ENCODE results near the gene FBXO8. TPM values are rescaled to one million over a fixed set of nuclear protein-coding genes. Genes with fewer than 3 reads are reported as not detected.

Gene FBXO8
- total and polyA plus RNA-seq, 10 donors: 9.7 to 38.4 (median 26.8) TPM

GRCh38 chr4:174312993-174313392 lies 29.5 kb upstream of the FBXO8 start:
- no peak overlapping the region for H3K4me3 ChIP-seq
- DNase-seq: no peak
- intact Hi-C loops (cut with DNase I; ENCODE audit: low total_unique reads): no loop called here
- H3K27ac ChIP-seq: no peak overlapping the region
- 87 to 94% (median 89%) methylated on average over 3 of the region's 3 CpGs for WGBS, 5 donors
- no peaks in the 10 kb centered on the region for H3K9me3 ChIP-seq
- no peaks in the 10 kb centered on the region for H3K27me3 ChIP-seq (replicated peaks in 1 of 7)
- peaks cover 0 to 92% (median 26%) of the 10 kb centered on the region in 6 donors for H3K36me3 ChIP-seq
- H3K4me1 ChIP-seq: no peaks in the 10 kb centered on the region
- no peak for TF ChIP-seq POLR2AphosphoS5 (IDR thresholded peaks at IDR 0.05)
- TF ChIP-seq, protein P1, sequence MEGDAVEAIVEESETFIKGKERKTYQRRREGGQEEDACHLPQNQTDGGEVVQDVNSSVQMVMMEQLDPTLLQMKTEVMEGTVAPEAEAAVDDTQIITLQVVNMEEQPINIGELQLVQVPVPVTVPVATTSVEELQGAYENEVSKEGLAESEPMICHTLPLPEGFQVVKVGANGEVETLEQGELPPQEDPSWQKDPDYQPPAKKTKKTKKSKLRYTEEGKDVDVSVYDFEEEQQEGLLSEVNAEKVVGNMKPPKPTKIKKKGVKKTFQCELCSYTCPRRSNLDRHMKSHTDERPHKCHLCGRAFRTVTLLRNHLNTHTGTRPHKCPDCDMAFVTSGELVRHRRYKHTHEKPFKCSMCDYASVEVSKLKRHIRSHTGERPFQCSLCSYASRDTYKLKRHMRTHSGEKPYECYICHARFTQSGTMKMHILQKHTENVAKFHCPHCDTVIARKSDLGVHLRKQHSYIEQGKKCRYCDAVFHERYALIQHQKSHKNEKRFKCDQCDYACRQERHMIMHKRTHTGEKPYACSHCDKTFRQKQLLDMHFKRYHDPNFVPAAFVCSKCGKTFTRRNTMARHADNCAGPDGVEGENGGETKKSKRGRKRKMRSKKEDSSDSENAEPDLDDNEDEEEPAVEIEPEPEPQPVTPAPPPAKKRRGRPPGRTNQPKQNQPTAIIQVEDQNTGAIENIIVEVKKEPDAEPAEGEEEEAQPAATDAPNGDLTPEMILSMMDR (IDR thresholded peaks at IDR 0.05 in 8 of 11, conservative IDR thresholded peaks at IDR 0.05 in 3 of 11): no peak
- TF ChIP-seq POLR2A (IDR thresholded peaks at IDR 0.05): no peak

DNA sequence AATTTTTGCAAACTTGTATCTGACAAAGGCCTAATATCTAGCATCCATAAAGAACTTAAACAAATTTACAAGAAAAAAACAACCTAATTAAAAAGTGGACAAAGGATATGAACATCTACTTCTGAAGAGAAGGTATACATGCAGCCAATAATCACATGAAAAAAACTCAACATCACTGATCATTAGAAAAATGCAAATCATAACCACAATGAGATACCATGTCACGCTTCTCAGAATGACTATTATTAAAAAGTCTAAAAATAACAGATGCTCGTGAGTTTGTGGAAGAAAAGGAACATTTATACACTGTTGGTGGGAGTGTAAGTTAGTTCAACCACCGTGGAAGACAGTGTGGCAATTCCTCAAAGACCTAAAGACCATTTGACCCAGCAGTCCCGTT lies 24.2 kb upstream of the FBXO8 start:
- no peaks in the 10 kb centered on the region for H3K9me3 ChIP-seq
- no peak for TF ChIP-seq POLR2A (IDR thresholded peaks at IDR 0.05)
- TF ChIP-seq, protein P1 (IDR thresholded peaks at IDR 0.05 in 8 of 11, conservative IDR thresholded peaks at IDR 0.05 in 3 of 11): no peak
- H3K36me3 ChIP-seq: peaks cover 0 to 100% (median 44%) of the 10 kb centered on the region in 6 donors
- intact Hi-C loops (cut with DNase I; ENCODE audit: low total_unique reads): loop anchor here (10.0 kb wide), 1 partner anchor 83 kb away; no protein-coding TSS in a partner anchor
- H3K27ac ChIP-seq: no peak overlapping the region
- H3K4me1 ChIP-seq: no peaks in the 10 kb centered on the region
- DNase-seq: no peak
- WGBS, 5 donors: 78 to 93% (median 86%) methylated on average over 4 of the region's 4 CpGs
- no peaks in the 10 kb centered on the region for H3K27me3 ChIP-seq (replicated peaks in 1 of 7)
- H3K4me3 ChIP-seq: no peak overlapping the region

DNA sequence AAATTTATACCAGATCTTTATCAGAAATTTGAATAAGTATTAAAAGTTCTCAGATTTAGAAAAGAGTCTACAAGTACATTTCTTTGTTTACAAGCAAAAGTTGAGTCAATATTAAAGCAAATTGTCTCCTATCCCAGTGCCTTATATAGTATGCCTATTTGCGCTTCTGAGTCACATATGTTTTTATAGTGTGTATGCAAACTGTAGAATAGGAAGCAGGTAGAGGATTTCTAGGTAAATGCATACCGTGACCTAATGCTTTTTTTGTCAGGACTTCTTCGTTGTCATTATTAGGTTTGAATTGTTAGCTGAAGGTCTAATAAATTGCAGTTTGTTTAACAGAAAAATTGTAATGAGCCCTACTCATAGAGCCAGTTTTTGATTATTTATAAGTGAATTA lies 22.5 kb upstream of the FBXO8 start:
- no peaks in the 10 kb centered on the region for H3K27me3 ChIP-seq (replicated peaks in 1 of 7)
- no peak for DNase-seq
- no peak overlapping the region for H3K4me3 ChIP-seq
- H3K9me3 ChIP-seq: no peaks in the 10 kb centered on the region
- peaks cover 0 to 100% (median 36%) of the 10 kb centered on the region in 6 donors for H3K36me3 ChIP-seq
- no peaks in the 10 kb centered on the region for H3K4me1 ChIP-seq
- H3K27ac ChIP-seq: no peak overlapping the region
- TF ChIP-seq POLR2AphosphoS5 (IDR thresholded peaks at IDR 0.05) (no peak), POLR2A (IDR thresholded peaks at IDR 0.05) (no peak)
- TF ChIP-seq, protein P1 (IDR thresholded peaks at IDR 0.05 in 8 of 11, conservative IDR thresholded peaks at IDR 0.05 in 3 of 11): no peak
- 96 to 98% (median 98%) methylated on average over 3 of the region's 3 CpGs for WGBS, 5 donors
- intact Hi-C loops (cut with DNase I; ENCODE audit: low total_unique reads): loop anchor here (10.0 kb wide), 1 partner anchor 81 kb away; no protein-coding TSS in a partner anchor

- Histone ChIP-seq H3K9me3 (no peaks in the 10 kb centered on the region), H3K27ac (no peak overlapping the region), H3K27me3 (replicated peaks in 1 of 7) (no peaks in the 10 kb centered on the region), H3K4me3 (no peak overlapping the region), H3K36me3 (peaks cover 0 to 100% (median 31%) of the 10 kb centered on the region in 6 donors), H3K4me1 (no peaks in the 10 kb centered on the region)
- TF ChIP-seq, protein P1 (IDR thresholded peaks at IDR 0.05 in 8 of 11, conservative IDR thresholded peaks at IDR 0.05 in 3 of 11): no peak
- TF ChIP-seq POLR2AphosphoS5 (IDR thresholded peaks at IDR 0.05) (no peak), POLR2A (IDR thresholded peaks at IDR 0.05) (no peak)
- DNase-seq: no peak
- 86 to 100% (median 94%) methylated on average over 1 of the region's 1 CpG for WGBS, 5 donors
- intact Hi-C loops (cut with DNase I; ENCODE audit: low total_unique reads): loop anchor here (10.0 kb wide), 1 partner anchor 80 kb away; no protein-coding TSS in a partner anchor
Observed at GRCh38 chr4:174304664-174305063, 21.2 kb upstream of the FBXO8 start.

All from spleen (tissue), 11 donors.